ENCODE data around the gene PLS1. TPM values are rescaled to one million over a fixed set of nuclear protein-coding genes. Genes with fewer than 3 reads are reported as not detected.

The PLS1 gene
- total RNA-seq, 2 experiments from 2014 or later, result 4.0 to 7.2 TPM

GRCh38 chr3:142656575-142656974 is 60.4 kb downstream of the PLS1 start:
- TF ChIP-seq CTCF (conservative IDR thresholded peaks at IDR 0.05; ENCODE audit: low read length) (no peak), EZH2phosphoT487 (IDR thresholded peaks at IDR 0.05; ENCODE audit: borderline replicate concordance, low read depth, low read length) (no peak)
- no TSS peak for BruUV-seq (replicated peaks)
- Histone ChIP-seq H3K4me1 (ENCODE audit: insufficient read depth, low read length, poor library complexity, severe bottlenecking) (no peaks in the 10 kb centered on the region), H3K9me2 (ENCODE audit: insufficient read depth, low read length) (no peaks in the 10 kb centered on the region), H4K20me1 (ENCODE audit: insufficient read depth, low read length) (no peaks in the 10 kb centered on the region), H3K27ac (ENCODE audit: low read depth, low read length, poor library complexity, severe bottlenecking) (no peak overlapping the region), H3K4me2 (ENCODE audit: low read length) (no peak overlapping the region), H3K79me2 (ENCODE audit: insufficient read depth, low read depth, low read length) (no peaks in the 10 kb centered on the region), H2AFZ (ENCODE audit: low read length) (no peak overlapping the region), H3K4me3 (ENCODE audit: low read depth, low read length, poor library complexity, severe bottlenecking) (no peak overlapping the region), H3K36me3 (ENCODE audit: insufficient read depth, low read length) (no peaks in the 10 kb centered on the region), H3K9me3 (ENCODE audit: low read length) (no peaks in the 10 kb centered on the region)
- ChIA-PET POLR2A (interaction anchor here (1.0 kb wide), 1 partner anchor 14 kb away, joined by 4 read pairs; no protein-coding TSS in a partner anchor), CTCF (ENCODE audit: unreplicated experiment) (no interaction called here)
- intact Hi-C loops (cut with micrococcal nuclease; ENCODE audit: unreplicated experiment), result no loop called here
- no peak for DNase-seq (ENCODE audit: low spot score)

DNA sequence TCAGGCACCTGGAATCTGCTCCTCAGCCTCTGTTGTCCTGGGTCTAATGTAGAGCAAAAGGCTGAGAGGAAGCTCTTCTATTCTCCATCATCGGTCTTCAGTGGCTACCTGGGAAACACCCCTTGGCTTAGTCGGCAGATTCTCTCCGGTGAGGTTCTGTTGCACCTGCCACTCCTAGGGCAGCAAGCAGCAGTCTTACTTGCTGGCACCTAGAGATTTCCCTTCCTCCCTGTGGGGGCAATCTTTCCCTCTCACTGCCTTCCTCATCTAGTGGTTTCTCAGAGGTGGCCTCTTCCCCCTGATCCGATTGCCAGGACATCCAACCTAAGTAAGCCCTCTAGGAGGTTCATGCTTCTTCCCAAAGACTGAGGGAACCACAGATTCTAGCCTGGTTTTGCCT is 60.8 kb downstream of the PLS1 start:
- no peaks in the 10 kb centered on the region for H4K20me1 ChIP-seq (ENCODE audit: insufficient read depth, low read length)
- BruUV-seq (replicated peaks), result no TSS peak
- TF ChIP-seq EZH2phosphoT487 (IDR thresholded peaks at IDR 0.05; ENCODE audit: borderline replicate concordance, low read depth, low read length), result no peak
- no peak for TF ChIP-seq CTCF (conservative IDR thresholded peaks at IDR 0.05; ENCODE audit: low read length)
- no peak overlapping the region for H3K4me3 ChIP-seq (ENCODE audit: low read depth, low read length, poor library complexity, severe bottlenecking)
- ChIA-PET CTCF (ENCODE audit: unreplicated experiment) (no interaction called here), POLR2A (no interaction called here)
- no peaks in the 10 kb centered on the region for H3K9me2 ChIP-seq (ENCODE audit: insufficient read depth, low read length)
- H3K4me2 ChIP-seq (ENCODE audit: low read length), result no peak overlapping the region
- H2AFZ ChIP-seq (ENCODE audit: low read length), result no peak overlapping the region
- H3K79me2 ChIP-seq (ENCODE audit: insufficient read depth, low read depth, low read length), result no peaks in the 10 kb centered on the region
- no peaks in the 10 kb centered on the region for H3K36me3 ChIP-seq (ENCODE audit: insufficient read depth, low read length)
- intact Hi-C loops (cut with micrococcal nuclease; ENCODE audit: unreplicated experiment), result no loop called here
- H3K9me3 ChIP-seq (ENCODE audit: low read length), result no peaks in the 10 kb centered on the region
- no peaks in the 10 kb centered on the region for H3K4me1 ChIP-seq (ENCODE audit: insufficient read depth, low read length, poor library complexity, severe bottlenecking)
- no peak for DNase-seq (ENCODE audit: low spot score)
- no peak overlapping the region for H3K27ac ChIP-seq (ENCODE audit: low read depth, low read length, poor library complexity, severe bottlenecking)

DNA sequence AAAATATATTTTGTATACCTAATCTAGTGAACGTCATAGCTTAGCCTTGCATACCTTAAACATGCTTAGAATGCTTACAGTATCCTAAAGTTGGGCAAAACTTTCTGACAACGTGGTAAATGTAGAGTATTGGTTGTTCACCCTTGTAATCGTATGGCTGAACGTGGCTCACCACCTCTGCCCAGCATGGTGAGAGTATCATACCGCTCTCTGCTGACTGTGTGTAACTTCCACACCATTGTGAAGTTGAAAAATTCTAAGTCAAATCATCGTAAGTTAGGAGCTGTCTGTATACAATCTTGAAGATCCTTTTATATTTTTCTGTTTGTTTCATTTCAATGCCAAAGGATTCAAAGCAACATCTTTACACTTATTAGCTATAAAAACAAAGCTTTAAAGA is 64.2 kb downstream of the PLS1 start:
- CTCF ChIA-PET (ENCODE audit: unreplicated experiment), result no interaction called here
- POLR2A ChIA-PET, result interaction anchor here (0.7 kb wide), 1 partner anchor 51 kb away, joined by 5 read pairs; no protein-coding TSS in a partner anchor
- Histone ChIP-seq H3K9me2 (ENCODE audit: insufficient read depth, low read length) (no peaks in the 10 kb centered on the region), H3K79me2 (ENCODE audit: insufficient read depth, low read depth, low read length) (no peaks in the 10 kb centered on the region), H3K27ac (ENCODE audit: low read depth, low read length, poor library complexity, severe bottlenecking) (no peak overlapping the region), H3K4me3 (ENCODE audit: low read depth, low read length, poor library complexity, severe bottlenecking) (no peak overlapping the region), H3K9me3 (ENCODE audit: low read length) (no peaks in the 10 kb centered on the region), H4K20me1 (ENCODE audit: insufficient read depth, low read length) (no peaks in the 10 kb centered on the region), H2AFZ (ENCODE audit: low read length) (no peak overlapping the region), H3K4me2 (ENCODE audit: low read length) (no peak overlapping the region), H3K4me1 (ENCODE audit: insufficient read depth, low read length, poor library complexity, severe bottlenecking) (no peaks in the 10 kb centered on the region), H3K36me3 (ENCODE audit: insufficient read depth, low read length) (no peaks in the 10 kb centered on the region)
- TF ChIP-seq CTCF (conservative IDR thresholded peaks at IDR 0.05; ENCODE audit: low read length), result no peak
- BruUV-seq (replicated peaks), result no TSS peak
- DNase-seq (ENCODE audit: low spot score), result no peak
- intact Hi-C loops (cut with micrococcal nuclease; ENCODE audit: unreplicated experiment), result no loop called here

Data from OCI-LY7 (cell line).